Nephron (organoid): ENCODE measurements around the gene DHH.
A peak's percentile ranks its signal among the peaks of the same experiment; 100 is the strongest.

Experiments used
- H3K27ac Mint-ChIP-seq, 3 experiments: 2 replicates each; pipeline ENCODE4 v1.8.0; 2020; ENCODE audit warnings: mixed read lengths in 3 of 3, mild to moderate bottlenecking in 2 of 3, moderate library complexity in 1 of 3
- H3K27me3 Mint-ChIP-seq: 2 replicates; pipeline ENCODE4 v1.8.0; 2021; ENCODE audit warnings: low read depth, mild to moderate bottlenecking, moderate library complexity, mixed read lengths
- H3K36me3 Mint-ChIP-seq: 2 replicates; pipeline ENCODE4 v1.8.0; 2020; ENCODE audit warnings: low read depth, mixed read lengths
- H3K4me1 Mint-ChIP-seq: 2 replicates; pipeline ENCODE4 v1.8.0; 2020; ENCODE audit warnings: mixed read lengths
- H3K4me3 Mint-ChIP-seq, 3 experiments: 2 replicates each; pipeline ENCODE4 v1.8.0; 2020; ENCODE audit warnings: mild to moderate bottlenecking in 3 of 3, mixed read lengths in 3 of 3, moderate library complexity in 2 of 3
- H3K9me3 Mint-ChIP-seq: 2 replicates; pipeline ENCODE4 v1.8.0; 2020; ENCODE audit warnings: mixed read lengths
- CTCF ChIP-seq, 3 experiments: fragments of 200-600 bp; sonication (generic); IDR thresholded peaks; one replicate each; pipeline ENCODE4 v1.5.0; 2021; ENCODE audit warnings: antibody characterized with exemption in 3 of 3; ENCODE audit not compliant: unreplicated experiment in 3 of 3

The DHH gene

GRCh38 chr12:49133590-49133989 is 39.0 kb upstream of the DHH start:
- H3K36me3 Mint-ChIP-seq: peaks cover 21% of the 10 kb centered on the region
- peaks cover 44% of the 10 kb centered on the region for H3K4me1 Mint-ChIP-seq
- H3K4me3 Mint-ChIP-seq: peak overlapping the region in 2 of 3 experiments; percentile 53 to 68
- TF ChIP-seq CTCF (IDR thresholded peaks at IDR 0.05; ENCODE audit: unreplicated experiment in 3 of 3): no peak
- H3K9me3 Mint-ChIP-seq: no peaks in the 10 kb centered on the region
- H3K27me3 Mint-ChIP-seq: no peaks in the 10 kb centered on the region
- H3K27ac Mint-ChIP-seq: peak overlapping the region in 2 of 3 experiments; percentile 31 to 60

DNA sequence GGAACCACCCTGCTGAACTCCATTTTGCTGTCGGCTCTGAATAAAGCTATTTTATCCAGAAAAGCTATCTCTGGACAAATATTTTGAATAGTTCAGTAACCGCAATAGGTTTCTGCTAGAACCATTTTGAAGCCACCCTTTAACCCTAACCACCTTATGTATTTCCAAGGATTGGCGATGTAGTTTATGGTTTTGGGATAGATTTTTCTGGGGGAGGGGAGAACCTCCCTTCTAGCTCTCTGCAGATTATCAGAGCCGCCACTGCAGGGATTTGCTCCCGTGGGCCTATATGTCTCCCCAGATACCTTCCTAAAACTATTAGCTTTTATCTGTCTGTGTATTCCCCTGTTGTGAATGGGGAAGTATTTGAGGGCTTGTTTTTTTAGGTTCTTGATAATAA is 38.4 kb upstream of the DHH start:
- Mint-ChIP-seq H3K36me3 (peaks cover 24% of the 10 kb centered on the region), H3K27me3 (no peaks in the 10 kb centered on the region), H3K4me3 (peak overlapping the region in 1 of 3 experiments; percentile 81), H3K27ac (peak overlapping the region in 2 of 3 experiments; percentile 31 to 100), H3K9me3 (no peaks in the 10 kb centered on the region), H3K4me1 (peaks cover 44% of the 10 kb centered on the region)
- TF ChIP-seq CTCF (IDR thresholded peaks at IDR 0.05; ENCODE audit: unreplicated experiment in 3 of 3): no peak

DNA sequence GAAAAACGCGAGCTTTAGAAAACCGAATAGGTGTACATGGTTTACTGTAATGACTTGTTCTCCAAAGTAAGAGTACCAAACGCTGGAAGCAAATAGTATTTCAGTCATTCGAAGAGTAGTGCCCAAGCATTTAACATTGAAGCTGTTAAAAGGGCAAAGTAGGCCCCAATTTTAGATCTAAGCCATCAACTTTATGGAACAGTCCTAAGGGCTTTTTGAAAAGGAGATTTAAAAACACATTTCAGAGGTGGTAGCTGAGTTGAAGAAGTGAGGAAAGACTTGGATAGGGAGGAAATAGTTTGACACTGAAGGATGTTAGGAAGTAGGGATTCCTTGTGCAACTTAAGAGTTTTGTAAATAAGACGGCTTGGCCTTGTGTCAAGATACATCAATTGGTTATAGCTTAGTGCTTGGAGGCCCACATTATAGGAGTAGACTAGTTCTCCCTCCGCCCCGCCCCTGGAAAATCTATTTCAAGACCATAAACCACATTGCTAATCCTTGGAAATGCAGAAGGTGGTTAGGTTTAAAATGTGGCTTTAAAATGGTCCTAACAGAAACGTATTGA is 37.4 kb upstream of the DHH start:
- Mint-ChIP-seq H3K4me1 (peaks cover 52% of the 10 kb centered on the region), H3K36me3 (peaks cover 35% of the 10 kb centered on the region), H3K27ac (peak overlapping the region; percentile 100), H3K9me3 (no peaks in the 10 kb centered on the region), H3K27me3 (no peaks in the 10 kb centered on the region), H3K4me3 (peak overlapping the region; percentile 81 to 86 (median 85))
- TF ChIP-seq CTCF (IDR thresholded peaks at IDR 0.05; ENCODE audit: unreplicated experiment in 3 of 3): no peak

GRCh38 chr12:49131051-49131893 is 36.7 kb upstream of the DHH start, which contains the start of gene TUBA1B:
Gene TUBA1B, minus strand, starts transcription at chr12:49131395. Its CDS starts 95 bp downstream, at chr12:49131300.
- H3K4me1 Mint-ChIP-seq: peaks cover 55% of the 10 kb centered on the region
- H3K9me3 Mint-ChIP-seq: no peaks in the 10 kb centered on the region

GRCh38 chr12:49130151-49131050 is 35.8 kb upstream of the DHH start:
- peak; percentile 91 to 97 (median 92) for TF ChIP-seq CTCF (IDR thresholded peaks at IDR 0.05; ENCODE audit: unreplicated experiment in 3 of 3)
- Mint-ChIP-seq H3K4me3 (peak overlapping the region; percentile 96 to 100 (median 98)), H3K27me3 (no peaks in the 10 kb centered on the region), H3K36me3 (peaks cover 43% of the 10 kb centered on the region), H3K9me3 (no peaks in the 10 kb centered on the region), H3K27ac (peak overlapping the region; percentile 100), H3K4me1 (peaks cover 55% of the 10 kb centered on the region)

More at GRCh38 chr12:49131051-49131893, 36.7 kb upstream of the DHH start, which contains the start of gene TUBA1B:
- Mint-ChIP-seq H3K36me3 (peaks cover 38% of the 10 kb centered on the region), H3K27me3 (no peaks in the 10 kb centered on the region), H3K4me3 (peak within 1 kb of the TSS; percentile 96 to 100 (median 98)), H3K27ac (peak within 1 kb of the TSS; percentile 100)
- TF ChIP-seq CTCF (IDR thresholded peaks at IDR 0.05; ENCODE audit: unreplicated experiment in 3 of 3): no peak
